Mammary epithelial cell (primary cell): ENCODE results near the gene NSUN6.

ENCODE experiments used
- CTCF ChIP-seq, 2 donors: IDR thresholded peaks in 1 of 2; conservative IDR thresholded peaks in 1 of 2; 2 replicates each; pipeline ENCODE4 v1.5.1; 2011 to 2012; ENCODE audit warnings: inconsistent platforms in 2 of 2, low read length in 2 of 2, mild to moderate bottlenecking in 2 of 2, control low read depth in 1 of 2, low read depth in 1 of 2; ENCODE audit not compliant: insufficient read depth in 1 of 2; ENCODE audit errors: extremely low read depth in 1 of 2
- EZH2 ChIP-seq: IDR thresholded peaks from 2 replicates; pipeline ENCODE4 v1.6.1; 2012; ENCODE audit warnings: low read length, inconsistent platforms, borderline replicate concordance

DNA sequence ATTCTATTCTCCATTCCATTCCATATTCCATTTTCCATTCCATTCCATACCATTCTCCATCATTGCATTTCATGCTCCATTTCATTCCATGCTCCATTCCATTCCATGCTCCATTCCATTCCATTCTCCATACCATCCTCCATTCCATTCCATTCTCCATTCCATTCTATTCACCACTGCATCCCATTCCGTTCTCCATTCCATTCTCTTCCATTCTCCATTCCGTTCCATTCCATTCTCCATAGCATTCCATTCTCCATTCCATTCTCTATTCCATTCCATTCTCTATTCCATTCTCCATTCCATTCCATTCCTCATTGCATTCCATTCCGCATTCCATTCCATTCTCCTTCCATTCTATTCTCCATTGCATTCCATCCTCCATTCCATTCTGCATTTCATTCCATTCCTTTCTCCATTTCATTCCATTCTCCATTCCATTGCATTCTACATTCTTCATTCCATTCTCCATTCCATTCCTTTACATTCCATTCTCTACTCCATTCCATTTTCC, 84.0 kb downstream of the NSUN6 start:
- TF ChIP-seq CTCF (conservative IDR thresholded peaks at IDR 0.05 in 1 of 2, IDR thresholded peaks at IDR 0.05 in 1 of 2; ENCODE audit: extremely low read depth in 1 of 2, insufficient read depth in 1 of 2, low read depth in 1 of 2, low read length in 2 of 2) (no peak), EZH2 (no peak)
